Stimulated activated CD4-positive, alpha-beta T cell treated with anti-CD3 and anti-CD28 coated beads, Interleukin-12 subunit alpha, Interleukin-12 subunit beta, amount 100 ng/mL, for 4 hours (primary cell): ENCODE results near the gene BEST3.
A peak's percentile ranks its signal among the peaks of the same experiment; 100 is the strongest.

Experiments used
- DNase-seq: peaks from one replicate; pipeline ENCODE4 v3.0.0-alpha.2; 2020

Gene BEST3

GRCh38 chr12:69698769-69699540, at the start of gene BEST3:
BEST3 (minus strand) TSS chr12:69699303; CDS start chr12:69697798, 1,505 bp downstream.
- DNase-seq = no peak

GRCh38 chr12:69744109-69744508, 45.0 kb upstream of the BEST3 start:
- DNase-seq = no peak

GRCh38 chr12:69739287-69740191, 40.4 kb upstream of the BEST3 start:
- DNase-seq = peak; percentile 46

GRCh38 chr12:69738351-69739286, 39.5 kb upstream of the BEST3 start, which contains the start of gene RAB3IP:
RAB3IP (plus strand) TSS chr12:69738860; CDS start chr12:69755409, 16,549 bp downstream.
- peak; percentile 97 for DNase-seq

- no peak for DNase-seq
Observed at GRCh38 chr12:69733638-69734037, 34.5 kb upstream of the BEST3 start.

GRCh38 chr12:69732088-69732487, 33.0 kb upstream of the BEST3 start:
- no peak for DNase-seq

GRCh38 chr12:69726922-69727321, 27.8 kb upstream of the BEST3 start:
- no peak for DNase-seq

- DNase-seq = no peak
Observed at GRCh38 chr12:69720750-69721149, 21.6 kb upstream of the BEST3 start.

GRCh38 chr12:69719336-69720316, 20.5 kb upstream of the BEST3 start:
- no peak for DNase-seq

- no peak for DNase-seq
Observed at GRCh38 chr12:69714542-69714941, 15.4 kb upstream of the BEST3 start.

GRCh38 chr12:69712826-69713225, 13.7 kb upstream of the BEST3 start:
- DNase-seq = no peak

GRCh38 chr12:69708649-69709048, 9.5 kb upstream of the BEST3 start:
- DNase-seq = no peak

- DNase-seq = no peak
Observed at GRCh38 chr12:69704357-69704756, 5.3 kb upstream of the BEST3 start.

- DNase-seq = no peak
Observed at GRCh38 chr12:69703146-69703642, 4.1 kb upstream of the BEST3 start.

GRCh38 chr12:69701826-69702225, 2.7 kb upstream of the BEST3 start:
- no peak for DNase-seq

- DNase-seq = no peak
Observed at GRCh38 chr12:69698054-69698453, 1.0 kb downstream of the BEST3 start.

GRCh38 chr12:69694123-69694522, 5.0 kb downstream of the BEST3 start:
- no peak for DNase-seq

- DNase-seq = no peak
Observed at GRCh38 chr12:69689638-69690037, 9.5 kb downstream of the BEST3 start.

GRCh38 chr12:69688471-69689427, 10.4 kb downstream of the BEST3 start:
- peak; percentile 17 for DNase-seq

- no peak for DNase-seq
Observed at GRCh38 chr12:69688021-69688420, 11.1 kb downstream of the BEST3 start.
